Amygdala (tissue), 56 donors: ENCODE results near the gene YAF2.
"Not testable (repeated sequence)": the region's sequence is repeated elsewhere in the genome, so short reads cannot be mapped to it uniquely, and the experiment has no call there.

Experiments
- DNase-seq, 56 donors: peaks; one replicate each; lab custom pipeline; 2025; lab: John Stamatoyannopoulos, UW

The YAF2 gene

GRCh38 chr12:42255866-42256261 is 17.8 kb upstream of the YAF2 start:
- no peak for DNase-seq

GRCh38 chr12:42255221-42255865 is 17.3 kb upstream of the YAF2 start:
- no peak for DNase-seq

GRCh38 chr12:42252645-42253044 is 14.6 kb upstream of the YAF2 start:
- DNase-seq: not testable (repeated sequence)

GRCh38 chr12:42249033-42249432 is 11.0 kb upstream of the YAF2 start:
- not testable (repeated sequence) for DNase-seq

GRCh38 chr12:42240131-42240750 is 2.2 kb upstream of the YAF2 start:
- DNase-seq: no peak

GRCh38 chr12:42237853-42238239 is 202 bp downstream of the YAF2 start:
- DNase-seq: peak in 1 of 56 donors; percentile 71

GRCh38 chr12:42237052-42237852 is 796 bp downstream of the YAF2 start:
- peak in 48 of 56 donors; percentile 10 to 70 (median 42) for DNase-seq

GRCh38 chr12:42236017-42236416 is 2.0 kb downstream of the YAF2 start:
- no peak for DNase-seq

GRCh38 chr12:42235426-42235825 is 2.6 kb downstream of the YAF2 start:
- peak in 7 of 56 donors; percentile 1 to 24 (median 7) for DNase-seq

GRCh38 chr12:42234970-42235369 is 3.1 kb downstream of the YAF2 start:
- no peak for DNase-seq

GRCh38 chr12:42227525-42227924 is 10.5 kb downstream of the YAF2 start:
- not testable (repeated sequence) for DNase-seq

- DNase-seq: not testable (repeated sequence)
Observed at GRCh38 chr12:42224501-42224900, 13.5 kb downstream of the YAF2 start.

GRCh38 chr12:42222724-42223123 is 15.3 kb downstream of the YAF2 start:
- no peak for DNase-seq

GRCh38 chr12:42221726-42222125 is 16.3 kb downstream of the YAF2 start:
- no peak for DNase-seq

- DNase-seq: no peak
Observed at GRCh38 chr12:42217656-42218055, 20.4 kb downstream of the YAF2 start.

- no peak for DNase-seq
Observed at GRCh38 chr12:42216737-42217136, 21.3 kb downstream of the YAF2 start.

GRCh38 chr12:42215759-42216158 is 22.3 kb downstream of the YAF2 start:
- DNase-seq: not testable (repeated sequence)

GRCh38 chr12:42213954-42214426 is 24.1 kb downstream of the YAF2 start:
- DNase-seq: peak in 7 of 56 donors; percentile 0 to 24 (median 4)

- DNase-seq: peak in 2 of 56 donors; percentile 0 to 6
Observed at GRCh38 chr12:42213023-42213422, 25.0 kb downstream of the YAF2 start.

GRCh38 chr12:42208574-42208973 is 29.5 kb downstream of the YAF2 start:
- no peak for DNase-seq

- no peak for DNase-seq
Observed at GRCh38 chr12:42204819-42205218, 33.2 kb downstream of the YAF2 start.
